NCI-H82 (cell line): ENCODE data around the gene ADGRL3.
A peak's percentile ranks its signal among the peaks of the same experiment; 100 is the strongest.
"Not testable (repeated sequence)": the region's sequence is repeated elsewhere in the genome, so short reads cannot be mapped to it uniquely, and the experiment has no call there.

Experiments used
- DNase-seq: peaks from one replicate; lab custom pipeline; 2025; lab: John Stamatoyannopoulos, UW

The ADGRL3 gene

DNA sequence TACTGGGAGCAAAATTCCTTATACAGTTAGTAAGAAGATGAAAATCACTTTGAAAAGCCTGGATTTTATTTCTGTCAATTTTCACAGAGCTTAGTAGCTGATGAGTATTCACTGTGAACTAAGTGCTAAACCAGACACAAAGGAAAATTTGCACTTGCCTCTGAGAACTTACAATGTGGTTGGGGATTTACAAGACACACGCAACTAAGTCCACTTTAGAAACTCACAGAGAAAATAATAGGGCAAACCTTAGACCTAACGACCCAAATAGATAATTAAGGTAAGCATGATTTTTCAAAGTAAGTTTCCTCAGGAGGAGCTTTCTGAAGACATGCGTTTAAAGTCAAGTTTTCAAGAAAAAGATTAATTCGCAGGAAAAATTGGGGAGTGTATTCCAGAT lies 708.9 kb downstream of the ADGRL3 start:
- no peak for DNase-seq

DNA sequence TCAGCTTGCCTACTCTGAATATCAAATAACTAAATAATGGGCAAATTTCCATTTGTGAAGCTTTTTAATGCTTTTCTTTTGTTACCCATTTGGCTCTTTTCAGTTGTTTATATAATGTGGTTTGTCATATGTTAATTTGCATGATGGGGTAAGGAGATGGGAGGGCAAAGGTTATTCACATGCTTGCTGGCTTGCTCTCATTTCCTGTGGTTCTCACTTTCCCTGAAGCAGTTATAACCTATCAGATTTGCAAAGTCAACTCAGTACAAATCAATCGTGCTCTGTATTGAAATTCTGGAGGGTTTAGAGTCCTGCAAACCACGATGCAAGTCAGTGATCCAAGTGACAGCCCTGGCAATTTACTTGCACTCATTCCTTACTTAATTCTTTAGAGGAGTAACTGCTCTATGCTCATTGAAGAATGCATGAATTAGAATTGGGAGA lies 711.2 kb downstream of the ADGRL3 start:
- DNase-seq = no peak

DNA sequence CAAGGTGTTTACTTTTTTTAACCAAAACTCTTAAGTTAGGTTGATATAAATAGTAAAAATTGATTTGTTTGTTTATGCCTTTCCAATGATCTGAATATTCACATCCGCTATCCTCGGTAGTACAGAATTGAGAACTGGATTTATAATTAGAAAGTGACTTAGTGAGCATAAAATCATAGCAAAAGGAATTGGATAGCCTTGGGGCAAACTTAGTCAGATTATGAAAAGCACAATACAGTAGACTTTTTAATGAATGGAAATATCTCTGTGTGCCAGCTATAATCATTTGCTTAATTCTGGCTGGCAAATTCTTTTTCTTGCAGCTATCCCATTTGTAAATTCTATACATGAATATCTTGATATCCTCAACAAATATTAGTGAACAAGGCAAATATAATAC lies 713.5 kb downstream of the ADGRL3 start:
- no peak for DNase-seq

- no peak for DNase-seq
Observed at GRCh38 chr4:61915501-61915900, 715.4 kb downstream of the ADGRL3 start.

DNA sequence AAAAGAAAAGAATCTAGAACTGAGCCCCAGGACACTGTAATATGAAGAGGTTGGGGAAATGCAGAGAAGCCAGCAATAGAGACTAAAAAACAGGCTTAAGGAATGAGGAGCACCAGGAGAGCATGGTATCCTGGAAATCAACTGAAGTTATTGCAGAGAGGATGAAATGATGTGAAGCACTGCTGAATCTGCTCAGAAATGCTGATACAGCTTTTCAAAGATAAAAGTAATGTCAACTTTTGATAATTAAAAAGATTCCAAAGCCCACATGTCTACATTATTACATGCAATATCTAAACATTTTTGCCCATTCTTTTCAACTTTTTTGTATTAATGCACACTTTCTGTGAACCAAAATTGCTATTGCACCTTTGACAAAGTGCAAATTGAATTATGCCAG lies 718.4 kb downstream of the ADGRL3 start:
- DNase-seq = no peak

DNA sequence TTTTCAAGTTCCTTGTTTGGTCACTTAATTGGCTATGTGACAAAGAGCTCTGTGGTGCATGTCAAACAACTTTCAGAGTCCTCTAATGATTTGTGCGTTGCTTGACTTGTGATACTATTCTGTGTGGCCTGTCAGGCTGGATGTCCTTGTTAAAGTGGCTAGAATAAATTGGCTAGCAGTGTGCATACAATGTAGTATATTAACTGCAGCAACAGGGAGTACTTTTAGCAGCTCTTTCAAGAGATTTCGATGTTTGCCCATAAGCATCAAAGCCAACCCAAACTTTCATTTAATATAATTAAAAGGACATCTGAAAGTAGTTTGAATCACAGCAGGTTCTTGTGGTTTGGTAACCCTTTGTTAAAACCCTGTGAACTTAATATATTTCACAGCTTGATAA lies 718.9 kb downstream of the ADGRL3 start:
- no peak for DNase-seq

DNA sequence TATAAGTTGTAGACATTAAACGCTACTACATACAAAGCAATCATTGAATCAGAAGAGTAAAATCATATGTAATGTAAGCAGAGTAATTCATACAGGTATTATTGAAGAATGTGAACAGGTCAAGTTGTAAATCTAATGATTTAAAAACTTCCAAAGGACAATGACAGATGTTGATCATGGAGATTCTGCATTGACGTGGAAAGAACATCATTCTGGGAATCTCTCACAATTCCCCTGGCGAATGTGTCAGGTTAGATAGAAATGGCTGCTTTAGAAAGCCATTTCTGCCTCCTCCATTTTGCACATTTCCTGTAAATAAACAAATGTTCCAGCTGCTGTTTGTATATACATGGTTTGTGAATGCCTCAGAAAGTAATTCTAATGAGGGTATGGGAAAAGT lies 719.4 kb downstream of the ADGRL3 start:
- no peak for DNase-seq

GRCh38 chr4:61921920-61922319 lies 721.8 kb downstream of the ADGRL3 start:
- DNase-seq = no peak

GRCh38 chr4:61922766-61923165 lies 722.6 kb downstream of the ADGRL3 start:
- no peak for DNase-seq

- no peak for DNase-seq
Observed at GRCh38 chr4:61923179-61923578, 723.1 kb downstream of the ADGRL3 start.

DNA sequence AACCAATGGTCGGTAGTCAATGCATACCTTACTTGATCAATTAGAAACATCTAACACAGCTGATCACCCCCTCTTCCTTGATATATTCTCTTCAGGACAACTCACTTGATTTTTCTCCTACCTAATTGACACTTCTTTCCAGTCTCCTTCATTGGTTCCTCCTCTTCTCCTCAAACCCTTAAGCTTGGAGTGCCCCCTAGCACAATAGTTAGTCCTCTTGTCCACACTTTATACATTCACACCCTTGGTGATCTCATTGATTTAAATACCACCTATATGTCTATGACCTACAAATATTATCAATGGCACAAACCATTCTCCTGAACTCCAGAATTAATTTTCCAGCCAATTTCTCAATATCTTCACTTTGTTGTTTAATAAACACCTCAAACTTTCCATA lies 724.0 kb downstream of the ADGRL3 start:
- no peak for DNase-seq

DNA sequence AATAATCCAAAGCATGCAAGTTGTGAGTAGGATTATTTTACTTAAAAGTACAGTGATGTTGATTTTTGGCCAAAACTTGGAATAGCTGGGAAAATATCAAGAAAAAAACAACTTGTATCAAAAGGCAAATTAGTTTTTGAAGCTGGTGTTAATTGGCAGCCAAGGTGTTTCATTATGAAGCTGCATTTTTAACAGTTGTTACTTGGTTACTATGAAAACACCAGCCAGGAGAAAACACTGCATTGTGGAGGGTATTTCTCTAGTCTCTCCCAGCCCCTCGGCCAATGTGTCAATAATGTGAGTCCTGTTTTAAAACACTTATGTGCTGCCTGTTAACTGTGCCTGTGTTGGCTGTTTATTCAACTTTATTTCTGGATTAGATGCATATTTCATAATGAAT lies 733.4 kb downstream of the ADGRL3 start:
- DNase-seq = no peak

GRCh38 chr4:61934198-61934597 lies 734.1 kb downstream of the ADGRL3 start:
- DNase-seq = no peak

- DNase-seq = no peak
Observed at GRCh38 chr4:61938250-61938846, 738.2 kb downstream of the ADGRL3 start.

DNA sequence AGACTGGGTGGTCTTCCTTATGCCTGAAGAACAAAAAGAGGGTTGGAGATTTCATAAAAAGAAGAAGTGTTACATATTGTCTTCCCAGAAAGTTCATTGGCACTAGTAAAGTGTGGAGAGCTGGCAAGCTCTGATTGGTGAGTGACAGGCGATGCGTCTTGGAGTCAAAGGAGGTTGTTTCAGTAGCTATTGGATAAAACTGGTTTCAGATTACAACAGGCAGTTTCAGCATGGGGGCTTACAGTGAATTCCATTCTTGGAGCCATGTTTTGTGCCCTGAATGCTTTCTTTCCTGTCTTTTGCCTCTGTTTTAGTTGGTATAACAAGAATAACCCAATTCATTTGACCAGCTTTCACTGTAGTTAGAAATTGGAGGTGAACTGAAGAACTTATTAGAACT lies 750.5 kb downstream of the ADGRL3 start:
- DNase-seq = no peak

- DNase-seq = no peak
Observed at GRCh38 chr4:61953386-61953785, 753.3 kb downstream of the ADGRL3 start.

- no peak for DNase-seq
Observed at GRCh38 chr4:61958591-61958990, 758.5 kb downstream of the ADGRL3 start.

DNA sequence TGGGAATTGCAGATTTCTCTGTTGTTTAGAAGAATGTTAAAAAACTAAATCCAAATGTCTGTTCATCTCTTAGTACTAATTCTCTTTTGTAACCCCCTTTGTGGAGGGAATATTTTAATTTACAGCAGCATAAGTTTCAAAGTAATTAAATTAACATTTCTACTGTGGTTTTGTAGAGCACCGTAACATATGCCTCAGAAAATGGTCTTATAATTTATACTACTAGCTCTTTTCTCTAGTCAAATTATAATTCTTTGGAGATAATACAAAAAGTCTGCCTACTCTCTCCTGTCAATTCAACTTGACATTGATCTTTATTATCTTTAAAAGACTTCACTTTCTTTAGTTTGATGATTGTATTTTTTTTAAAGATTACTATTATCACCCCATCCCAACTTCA lies 759.0 kb downstream of the ADGRL3 start:
- DNase-seq = no peak

DNA sequence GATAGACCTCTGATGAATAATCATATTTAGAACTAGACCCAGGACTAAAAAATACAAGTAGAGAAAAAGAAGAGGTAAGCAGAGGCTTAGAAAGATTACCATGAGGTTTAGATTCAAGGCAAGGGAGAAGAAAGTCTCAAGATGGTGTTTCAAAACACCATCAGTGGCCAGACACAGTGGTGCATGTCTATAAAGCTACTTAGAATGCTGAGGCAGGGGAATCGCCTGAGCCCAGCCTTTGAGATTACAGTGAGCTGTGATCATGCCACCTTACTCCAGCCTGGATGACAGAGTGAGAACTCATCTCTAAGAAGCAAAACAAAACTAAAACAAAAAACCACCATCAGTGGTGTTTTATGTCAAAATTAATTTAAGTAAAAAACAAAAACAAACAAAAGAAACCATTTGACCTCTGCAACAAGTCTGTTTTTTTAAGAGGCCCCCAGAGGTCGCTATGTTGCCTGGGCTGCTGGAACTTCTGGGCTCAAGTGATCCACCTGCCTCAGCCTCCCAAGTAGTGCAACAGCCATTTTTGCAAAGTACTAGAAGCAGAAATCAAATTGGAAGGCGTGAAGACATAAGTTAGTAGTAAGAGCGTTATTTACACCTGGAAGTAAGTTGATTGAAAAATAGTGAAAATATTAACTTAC lies 784.3 kb downstream of the ADGRL3 start:
- DNase-seq = peak; percentile 9

DNA sequence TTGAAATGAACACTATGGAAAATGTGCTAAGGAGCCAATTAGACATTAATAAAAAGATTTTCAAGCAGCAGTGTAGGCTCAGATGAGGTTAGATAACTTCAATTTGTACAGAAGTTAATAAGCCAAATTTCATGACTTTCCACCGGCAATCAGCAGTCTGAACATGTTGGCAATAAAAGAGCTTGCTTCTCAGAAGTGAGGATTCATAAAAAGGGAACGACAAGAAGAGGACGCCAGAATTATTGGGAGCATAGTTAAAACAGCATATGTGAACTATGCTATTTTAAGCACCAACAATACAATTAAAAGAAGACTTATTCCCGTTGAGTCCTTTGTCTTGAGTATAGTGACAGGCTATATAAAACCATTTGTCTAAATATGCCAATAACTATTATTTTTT lies 785.3 kb downstream of the ADGRL3 start:
- no peak for DNase-seq

DNA sequence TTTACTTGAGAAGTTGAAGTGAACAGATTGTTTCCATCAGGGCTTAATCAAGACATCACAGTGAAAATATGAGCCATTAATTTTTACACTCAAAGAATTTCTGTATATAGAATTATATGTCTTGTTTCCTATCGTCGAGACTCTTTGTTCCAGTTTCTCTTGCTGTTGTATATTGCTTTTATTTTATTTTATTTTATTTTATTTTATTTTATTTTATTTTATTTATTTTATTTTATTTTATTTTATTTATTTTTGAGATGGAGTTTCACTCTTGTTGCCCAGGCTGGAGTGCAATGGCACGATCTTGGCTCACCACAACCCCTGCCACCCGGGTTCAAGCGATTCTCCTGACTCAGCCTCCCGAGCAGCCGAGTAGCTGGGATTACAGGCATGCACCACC lies 786.8 kb downstream of the ADGRL3 start:
- DNase-seq = not testable (repeated sequence)

GRCh38 chr4:61992351-61992750 lies 792.2 kb downstream of the ADGRL3 start:
- DNase-seq = peak; percentile 92

DNA sequence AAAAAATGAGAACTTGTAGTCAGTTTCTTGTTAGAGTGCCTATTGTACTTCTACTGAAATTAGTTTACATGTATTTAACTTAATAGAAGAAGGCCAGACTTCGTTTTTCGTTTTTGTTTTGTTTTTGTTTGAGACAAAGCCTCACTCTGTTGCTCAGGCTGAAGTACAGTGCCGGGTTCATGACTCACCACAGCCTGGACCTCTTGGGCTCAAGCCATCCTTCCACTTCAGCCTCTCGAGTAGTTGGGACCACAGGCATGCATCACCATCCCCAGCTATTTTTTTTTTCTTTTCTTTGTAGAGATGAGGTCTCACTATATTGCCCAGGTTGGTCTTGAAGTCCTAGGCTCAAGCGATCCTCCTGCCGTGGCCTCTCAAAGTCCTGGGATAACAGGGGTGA lies 793.9 kb downstream of the ADGRL3 start:
- no peak for DNase-seq

GRCh38 chr4:61995717-61996340 lies 795.7 kb downstream of the ADGRL3 start:
- no peak for DNase-seq
